ENCODE results near the gene C22orf15.
A peak's percentile ranks its signal among the peaks of the same experiment; 100 is the strongest.

DNA sequence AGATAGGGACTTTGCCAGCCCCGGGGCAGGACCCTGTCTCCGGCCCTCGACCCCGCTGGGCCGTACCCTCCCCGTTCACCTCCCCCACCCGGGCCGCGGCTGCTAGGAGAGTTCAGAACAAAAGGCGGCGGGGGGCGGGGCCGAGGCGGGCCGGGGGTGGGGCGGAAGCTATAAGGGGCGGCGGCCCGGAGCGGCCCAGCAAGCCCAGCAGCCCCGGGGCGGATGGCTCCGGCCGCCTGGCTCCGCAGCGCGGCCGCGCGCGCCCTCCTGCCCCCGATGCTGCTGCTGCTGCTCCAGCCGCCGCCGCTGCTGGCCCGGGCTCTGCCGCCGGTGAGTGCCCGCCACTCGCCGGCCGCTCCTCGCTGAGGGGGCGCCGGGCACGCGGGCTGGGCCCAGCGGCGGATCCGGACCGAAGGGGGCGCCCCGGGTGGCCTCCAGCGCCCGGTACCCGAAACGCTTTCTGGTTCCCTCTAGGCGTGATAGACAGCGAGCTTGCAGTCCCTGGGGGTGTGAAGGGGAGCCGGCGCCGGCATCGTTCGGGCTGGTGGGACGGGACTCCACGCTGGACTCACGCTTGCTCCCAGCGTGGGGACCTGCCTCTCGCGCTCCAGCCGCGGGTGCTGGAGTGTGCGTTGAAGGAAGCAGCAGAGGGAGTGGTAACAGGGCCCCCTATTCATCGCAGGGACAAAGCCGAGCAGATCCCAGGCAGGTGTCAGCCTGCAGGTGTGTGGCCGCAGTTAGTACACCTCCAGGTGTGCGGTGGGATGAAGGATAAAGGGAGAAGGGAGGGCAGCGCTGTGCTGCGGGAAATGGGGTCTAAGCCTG lies 10.1 kb downstream of the C22orf15 start, which contains the start of gene MMP11:
- peak; percentile 31 for TF ChIP-seq EZH2 (IDR thresholded peaks at IDR 0.05; ENCODE audit: low read depth, low read length, severe bottlenecking)
- TF ChIP-seq, protein P1, sequence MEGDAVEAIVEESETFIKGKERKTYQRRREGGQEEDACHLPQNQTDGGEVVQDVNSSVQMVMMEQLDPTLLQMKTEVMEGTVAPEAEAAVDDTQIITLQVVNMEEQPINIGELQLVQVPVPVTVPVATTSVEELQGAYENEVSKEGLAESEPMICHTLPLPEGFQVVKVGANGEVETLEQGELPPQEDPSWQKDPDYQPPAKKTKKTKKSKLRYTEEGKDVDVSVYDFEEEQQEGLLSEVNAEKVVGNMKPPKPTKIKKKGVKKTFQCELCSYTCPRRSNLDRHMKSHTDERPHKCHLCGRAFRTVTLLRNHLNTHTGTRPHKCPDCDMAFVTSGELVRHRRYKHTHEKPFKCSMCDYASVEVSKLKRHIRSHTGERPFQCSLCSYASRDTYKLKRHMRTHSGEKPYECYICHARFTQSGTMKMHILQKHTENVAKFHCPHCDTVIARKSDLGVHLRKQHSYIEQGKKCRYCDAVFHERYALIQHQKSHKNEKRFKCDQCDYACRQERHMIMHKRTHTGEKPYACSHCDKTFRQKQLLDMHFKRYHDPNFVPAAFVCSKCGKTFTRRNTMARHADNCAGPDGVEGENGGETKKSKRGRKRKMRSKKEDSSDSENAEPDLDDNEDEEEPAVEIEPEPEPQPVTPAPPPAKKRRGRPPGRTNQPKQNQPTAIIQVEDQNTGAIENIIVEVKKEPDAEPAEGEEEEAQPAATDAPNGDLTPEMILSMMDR (IDR thresholded peaks at IDR 0.05; ENCODE audit: control extremely low read depth in 1 of 3, insufficient read depth in 1 of 3, low read depth in 1 of 3, low read length in 3 of 3), result no peak
- no peak for TF ChIP-seq CREB1 (IDR thresholded peaks at IDR 0.05)
- TF ChIP-seq HDAC2 (IDR thresholded peaks at IDR 0.05; ENCODE audit: borderline replicate concordance in 1 of 2, low read depth in 2 of 2, low read length in 2 of 2), result no peak; a peak in 1 of 4 replicates
- TF ChIP-seq POLR2A (IDR thresholded peaks at IDR 0.05; ENCODE audit: control extremely low read depth in 1 of 2, low read depth in 2 of 2, low read length in 2 of 2), result no peak
- TF ChIP-seq, protein P2, sequence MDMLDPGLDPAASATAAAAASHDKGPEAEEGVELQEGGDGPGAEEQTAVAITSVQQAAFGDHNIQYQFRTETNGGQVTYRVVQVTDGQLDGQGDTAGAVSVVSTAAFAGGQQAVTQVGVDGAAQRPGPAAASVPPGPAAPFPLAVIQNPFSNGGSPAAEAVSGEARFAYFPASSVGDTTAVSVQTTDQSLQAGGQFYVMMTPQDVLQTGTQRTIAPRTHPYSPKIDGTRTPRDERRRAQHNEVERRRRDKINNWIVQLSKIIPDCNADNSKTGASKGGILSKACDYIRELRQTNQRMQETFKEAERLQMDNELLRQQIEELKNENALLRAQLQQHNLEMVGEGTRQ (IDR thresholded peaks at IDR 0.05; ENCODE audit: low read length), result no peak
- 0 out of 2 replicates have a peak, but pooled peaks have one; percentile 7 for TF ChIP-seq TCF12 (IDR thresholded peaks at IDR 0.05; ENCODE audit: low read depth, low read length)
- TF ChIP-seq, protein P3, sequence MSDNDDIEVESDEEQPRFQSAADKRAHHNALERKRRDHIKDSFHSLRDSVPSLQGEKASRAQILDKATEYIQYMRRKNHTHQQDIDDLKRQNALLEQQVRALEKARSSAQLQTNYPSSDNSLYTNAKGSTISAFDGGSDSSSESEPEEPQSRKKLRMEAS (IDR thresholded peaks at IDR 0.05), result 0 out of 2 replicates have a peak, but pooled peaks have one; percentile 13
- TF ChIP-seq SRF (IDR thresholded peaks at IDR 0.05; ENCODE audit: low read depth, low read length), result no peak
- no peak for TF ChIP-seq BRCA1 (IDR thresholded peaks at IDR 0.05; ENCODE audit: low read depth, low read length)
- TF ChIP-seq, protein P4, sequence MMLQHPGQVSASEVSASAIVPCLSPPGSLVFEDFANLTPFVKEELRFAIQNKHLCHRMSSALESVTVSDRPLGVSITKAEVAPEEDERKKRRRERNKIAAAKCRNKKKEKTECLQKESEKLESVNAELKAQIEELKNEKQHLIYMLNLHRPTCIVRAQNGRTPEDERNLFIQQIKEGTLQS (IDR thresholded peaks at IDR 0.05; ENCODE audit: insufficient read depth, low read depth, low read length), result no peak
- no peak for TF ChIP-seq EGR1 (IDR thresholded peaks at IDR 0.05; ENCODE audit: borderline replicate concordance, low read depth, low read length)
- no peak for TF ChIP-seq SP1 (IDR thresholded peaks at IDR 0.05; ENCODE audit: low read depth, low read length)
- no peak for TF ChIP-seq POLR2AphosphoS5 (IDR thresholded peaks at IDR 0.05; ENCODE audit: low read depth, low read length)

Data from H1 (cell line).